ENCODE measurements around the gene MEF2D. TPM values are rescaled to one million over a fixed set of nuclear protein-coding genes. Genes with fewer than 3 reads are reported as not detected.

MEF2D gene
- total RNA-seq, 1 donor from 2014 or later: 60.8 TPM

DNA sequence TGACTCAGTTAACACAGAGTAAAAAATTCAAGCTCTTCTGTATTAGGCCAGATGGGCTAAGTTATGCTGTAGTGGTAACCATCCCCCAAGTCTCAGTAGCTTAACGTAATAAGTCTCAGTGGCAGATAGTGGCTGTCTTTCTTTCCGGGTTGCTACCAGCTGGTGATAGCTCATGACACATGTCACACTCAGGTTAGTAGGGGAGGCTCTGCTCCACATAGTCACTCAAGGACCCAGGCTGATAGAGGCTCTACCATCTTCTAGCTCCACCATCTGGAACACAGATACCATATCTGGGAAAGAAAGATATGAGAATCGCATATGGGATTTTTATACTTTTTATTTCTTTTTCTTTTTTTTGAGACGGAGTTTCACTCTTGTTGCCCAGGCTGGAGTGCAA is 16.2 kb upstream of the MEF2D start:
- Histone ChIP-seq H3K27me3 (no peaks in the 10 kb centered on the region), H3K4me3 (no peak overlapping the region), H3K27ac (no peak overlapping the region), H3K36me3 (no peaks in the 10 kb centered on the region), H3K9me3 (no peaks in the 10 kb centered on the region), H3K4me1 (peaks cover under 1% of the 10 kb centered on the region)
- no peak for DNase-seq
- intact Hi-C loops (cut with DNase I): no loop called here
- ATAC-seq: no peak
- no peak for TF ChIP-seq CTCF (IDR thresholded peaks at IDR 0.05)

DNA sequence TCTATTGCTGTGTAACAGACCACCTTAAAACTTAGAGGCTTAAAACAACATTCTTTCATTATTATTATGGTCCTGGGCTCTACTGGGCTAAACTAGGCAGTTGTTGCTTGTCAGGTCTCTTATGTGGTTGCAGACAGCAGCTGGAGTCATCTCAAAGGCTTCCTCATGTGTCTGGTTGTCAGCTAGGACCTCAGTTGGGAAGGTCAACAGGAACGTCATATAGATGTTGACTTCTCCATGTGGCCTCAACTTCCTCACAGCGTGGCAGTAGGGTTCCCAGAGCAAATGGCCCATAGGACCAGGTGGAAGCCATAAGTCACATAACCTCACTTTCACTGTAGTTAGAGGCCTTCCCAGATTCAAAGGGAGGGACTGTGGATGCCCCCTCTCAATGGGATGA is 15.4 kb upstream of the MEF2D start:
- no peaks in the 10 kb centered on the region for H3K27me3 ChIP-seq
- DNase-seq: peak; percentile 5
- H3K36me3 ChIP-seq: no peaks in the 10 kb centered on the region
- ATAC-seq: peak; percentile 16
- intact Hi-C loops (cut with DNase I): no loop called here
- peaks cover 9% of the 10 kb centered on the region for H3K4me1 ChIP-seq
- no peak overlapping the region for H3K27ac ChIP-seq
- no peaks in the 10 kb centered on the region for H3K9me3 ChIP-seq
- H3K4me3 ChIP-seq: no peak overlapping the region
- TF ChIP-seq CTCF (IDR thresholded peaks at IDR 0.05): no peak

DNA sequence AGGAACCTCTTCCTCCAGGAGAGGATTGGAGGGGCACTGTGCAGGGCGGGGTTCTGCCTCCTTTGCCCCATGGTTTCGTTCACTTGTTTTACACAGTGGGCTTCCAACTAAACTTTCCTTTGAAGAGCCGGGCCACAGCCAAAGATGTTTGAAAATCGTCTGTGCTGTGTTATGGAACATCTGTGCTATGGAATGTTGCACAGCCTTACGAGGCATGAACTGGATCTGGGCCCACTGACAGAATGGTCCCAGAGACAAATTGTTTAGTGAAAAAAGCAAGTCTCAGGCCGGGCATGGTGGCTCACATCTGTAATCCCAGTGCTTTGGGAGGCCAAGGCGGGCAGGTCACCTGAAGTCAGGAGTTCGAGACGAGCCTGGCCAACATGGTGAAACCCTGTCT is 12.6 kb upstream of the MEF2D start:
- Histone ChIP-seq H3K4me3 (no peak overlapping the region), H3K4me1 (peaks cover 30% of the 10 kb centered on the region), H3K36me3 (no peaks in the 10 kb centered on the region), H3K9me3 (no peaks in the 10 kb centered on the region), H3K27me3 (no peaks in the 10 kb centered on the region), H3K27ac (no peak overlapping the region)
- ATAC-seq (no peak), DNase-seq (peak; percentile 29)
- no peak for TF ChIP-seq CTCF (IDR thresholded peaks at IDR 0.05)
- intact Hi-C loops (cut with DNase I): no loop called here

- ATAC-seq (no peak), DNase-seq (peak; percentile 6)
- Histone ChIP-seq H3K27me3 (no peaks in the 10 kb centered on the region), H3K4me1 (peaks cover 38% of the 10 kb centered on the region), H3K27ac (peak overlapping the region; percentile 80), H3K4me3 (no peak overlapping the region), H3K9me3 (no peaks in the 10 kb centered on the region), H3K36me3 (no peaks in the 10 kb centered on the region)
- intact Hi-C loops (cut with DNase I): no loop called here
- TF ChIP-seq CTCF (IDR thresholded peaks at IDR 0.05): no peak
Observed at GRCh38 chr1:156511644-156512043, 11.1 kb upstream of the MEF2D start.

- TF ChIP-seq CTCF (IDR thresholded peaks at IDR 0.05): no peak
- intact Hi-C loops (cut with DNase I): no loop called here
- H3K4me1 ChIP-seq: peaks cover 41% of the 10 kb centered on the region
- no peaks in the 10 kb centered on the region for H3K36me3 ChIP-seq
- peak; percentile 89 for ATAC-seq
- no peak overlapping the region for H3K4me3 ChIP-seq
- H3K9me3 ChIP-seq: no peaks in the 10 kb centered on the region
- peak; percentile 92 for DNase-seq
- peak overlapping the region; percentile 80 for H3K27ac ChIP-seq
- no peaks in the 10 kb centered on the region for H3K27me3 ChIP-seq
Observed at GRCh38 chr1:156510709-156511108, 10.1 kb upstream of the MEF2D start.

DNA sequence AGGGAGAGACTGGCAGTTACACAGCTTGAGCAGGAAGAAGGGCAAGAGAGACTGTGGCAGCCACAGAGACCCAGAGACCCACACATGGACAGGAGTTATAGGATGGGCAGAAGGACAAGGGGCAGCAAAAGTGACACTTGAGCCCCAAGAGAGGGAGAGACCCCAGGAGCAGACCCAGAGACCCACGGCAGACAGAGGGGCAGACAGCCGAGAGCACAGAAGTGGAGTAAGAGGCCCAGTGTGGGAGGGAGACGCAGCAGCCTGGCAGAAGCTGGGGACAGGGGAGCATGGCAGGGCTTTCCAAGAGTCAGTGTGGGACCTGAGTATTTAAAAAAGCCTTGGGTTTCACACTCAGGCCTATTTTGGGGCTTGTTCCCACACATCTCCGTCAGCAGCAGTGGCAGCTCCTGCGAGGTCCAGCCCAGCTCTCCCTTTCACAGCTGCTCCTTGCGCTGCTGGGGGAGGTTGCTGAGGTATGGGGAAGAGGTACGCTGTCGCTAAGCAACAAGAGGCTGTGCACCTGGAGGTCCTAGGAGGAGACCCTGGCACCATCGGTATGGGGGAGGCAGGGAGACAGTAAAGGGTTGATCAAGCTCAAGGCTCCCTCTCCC is 9.0 kb upstream of the MEF2D start:
- Histone ChIP-seq H3K27ac (peak overlapping the region; percentile 80), H3K4me3 (no peak overlapping the region), H3K36me3 (no peaks in the 10 kb centered on the region), H3K27me3 (no peaks in the 10 kb centered on the region), H3K9me3 (no peaks in the 10 kb centered on the region), H3K4me1 (peaks cover 49% of the 10 kb centered on the region)
- no peak for TF ChIP-seq CTCF (IDR thresholded peaks at IDR 0.05)
- intact Hi-C loops (cut with DNase I): no loop called here
- ATAC-seq: no peak
- peak; percentile 46 for DNase-seq
